Large intestine (tissue), 3 donors: ENCODE data around the gene PLEKHG4B. TPM values are rescaled to one million over a fixed set of nuclear protein-coding genes. Genes with fewer than 3 reads are reported as not detected.

Experiments used
- DNase-seq, 2 donors: peaks; one replicate each; pipeline versions ENCODE4 v3.0.0 to v3.0.0-alpha.2; 2013
- H3K27ac ChIP-seq: one replicate; pipeline ENCODE4 v1.5.1; 2013; ENCODE audit warnings: low read length
- H3K27me3 ChIP-seq: 2 replicates; pipeline ENCODE4 v1.6.1; 2013; ENCODE audit warnings: low read length; ENCODE audit not compliant: control insufficient read depth, insufficient read depth
- H3K36me3 ChIP-seq: 2 replicates; pipeline ENCODE4 v1.6.1; 2013; ENCODE audit warnings: low read length; ENCODE audit not compliant: control insufficient read depth, insufficient read depth
- H3K4me1 ChIP-seq: one replicate; pipeline ENCODE4 v1.6.1; 2013; ENCODE audit warnings: low read length; ENCODE audit not compliant: control insufficient read depth, insufficient read depth
- H3K4me3 ChIP-seq: one replicate; pipeline ENCODE4 v1.5.1; 2013; ENCODE audit warnings: low read length
- H3K9me3 ChIP-seq: one replicate; pipeline ENCODE4 v1.6.1; 2013; ENCODE audit warnings: mild to moderate bottlenecking, low read depth, low read length, moderate library complexity; ENCODE audit not compliant: control insufficient read depth
- WGBS: methylation state at CpG from one replicate; pipeline ENCODE4 v1.1.5; 2013; ENCODE audit warnings: low lambda C conversion rate; ENCODE audit not compliant: insufficient coverage; 5-methylcytosine and 5-hydroxymethylcytosine counted together
- polyA plus RNA-seq: library from polyadenylated mRNA; unstranded; fragments of 120-200 nt; gene quantifications from one replicate; pipeline ENCODE4 v1.2.1, GENCODE V29; 2013

PLEKHG4B gene
- polyA plus RNA-seq, 1 donor, result 2.0 TPM

GRCh38 chr5:172421-172820 is 80.5 kb downstream of the PLEKHG4B start:
- Histone ChIP-seq H3K4me3 (no peak overlapping the region), H3K4me1 (no peaks in the 10 kb centered on the region), H3K27ac (no peak overlapping the region), H3K9me3 (no peaks in the 10 kb centered on the region), H3K36me3 (no peaks in the 10 kb centered on the region), H3K27me3 (no peaks in the 10 kb centered on the region)
- WGBS, result no CpG with 5 or more reads among the region's 13 CpGs
- no peak for DNase-seq

GRCh38 chr5:172841-173251 is 80.9 kb downstream of the PLEKHG4B start:
- no peak for DNase-seq
- H3K36me3 ChIP-seq, result no peaks in the 10 kb centered on the region
- no peak overlapping the region for H3K4me3 ChIP-seq
- H3K4me1 ChIP-seq, result no peaks in the 10 kb centered on the region
- H3K27me3 ChIP-seq, result no peaks in the 10 kb centered on the region
- H3K9me3 ChIP-seq, result no peaks in the 10 kb centered on the region
- no peak overlapping the region for H3K27ac ChIP-seq
- WGBS, result no CpG with 5 or more reads among the region's 17 CpGs

DNA sequence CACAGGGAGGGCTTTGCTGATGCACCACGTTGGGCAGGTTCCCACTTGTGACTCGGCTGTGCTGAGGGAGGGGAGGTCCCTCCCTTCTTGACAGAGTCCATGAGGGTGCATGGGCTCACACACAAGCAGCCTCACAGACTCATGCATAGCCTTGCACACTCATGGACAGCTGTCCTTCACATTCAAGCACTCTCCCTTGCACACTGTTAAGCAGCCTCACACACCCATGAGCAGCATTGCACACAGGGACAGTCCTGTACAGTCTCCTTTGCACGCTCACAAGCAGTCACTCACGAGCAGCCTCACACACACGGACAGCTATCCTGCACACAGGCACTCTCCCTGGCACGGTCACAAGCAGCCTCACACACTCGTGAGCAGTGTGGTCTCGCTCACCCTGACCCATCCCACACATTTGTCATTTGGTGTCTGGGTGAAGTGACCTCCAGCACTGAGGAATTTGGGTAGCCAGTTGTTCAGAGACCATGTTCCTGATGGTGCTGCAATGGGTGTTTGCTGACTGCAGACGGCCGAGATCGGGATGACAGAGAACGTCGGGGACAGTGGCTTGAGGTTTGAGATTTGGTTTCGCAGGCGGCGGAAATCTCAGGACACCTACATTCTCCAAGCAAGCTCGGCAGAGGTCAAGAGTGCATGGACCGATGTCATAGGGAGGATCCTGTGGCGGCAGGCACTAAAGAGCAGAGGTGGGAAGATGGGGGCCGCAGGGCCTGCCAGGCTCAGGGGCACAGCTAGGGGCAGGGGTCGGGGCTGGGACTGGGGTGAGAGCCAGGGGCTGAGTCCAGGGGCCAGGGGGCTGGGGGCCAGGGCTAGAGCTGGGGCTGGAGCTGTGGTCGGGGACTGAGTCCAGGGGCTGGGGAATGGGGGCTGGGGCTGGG is 81.7 kb downstream of the PLEKHG4B start:
- Histone ChIP-seq H3K4me1 (no peaks in the 10 kb centered on the region), H3K9me3 (no peaks in the 10 kb centered on the region), H3K4me3 (no peak overlapping the region), H3K27ac (no peak overlapping the region), H3K36me3 (no peaks in the 10 kb centered on the region), H3K27me3 (no peaks in the 10 kb centered on the region)
- WGBS, result 100% methylated on average over 1 of the region's 22 CpGs
- no peak for DNase-seq

DNA sequence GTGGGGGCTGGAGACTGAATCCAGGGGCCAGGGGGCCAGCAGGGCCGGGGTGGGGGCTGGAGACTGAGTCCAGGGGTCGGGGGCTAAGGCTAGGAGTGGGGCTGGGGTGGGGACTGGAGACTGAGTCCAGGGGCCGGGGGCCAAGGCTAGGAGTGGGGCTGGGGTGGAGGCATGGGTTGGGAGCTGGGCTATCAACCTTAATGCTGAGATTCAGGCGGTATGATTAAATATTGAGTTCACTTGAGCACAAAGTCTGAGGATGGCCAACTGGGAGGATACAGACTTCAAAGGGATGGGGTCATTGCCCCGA is 82.3 kb downstream of the PLEKHG4B start:
- Histone ChIP-seq H3K36me3 (no peaks in the 10 kb centered on the region), H3K9me3 (no peaks in the 10 kb centered on the region), H3K27ac (no peak overlapping the region), H3K4me3 (no peak overlapping the region), H3K4me1 (no peaks in the 10 kb centered on the region), H3K27me3 (no peaks in the 10 kb centered on the region)
- DNase-seq, result no peak
- 100% methylated on average over 1 of the region's 5 CpGs for WGBS

DNA sequence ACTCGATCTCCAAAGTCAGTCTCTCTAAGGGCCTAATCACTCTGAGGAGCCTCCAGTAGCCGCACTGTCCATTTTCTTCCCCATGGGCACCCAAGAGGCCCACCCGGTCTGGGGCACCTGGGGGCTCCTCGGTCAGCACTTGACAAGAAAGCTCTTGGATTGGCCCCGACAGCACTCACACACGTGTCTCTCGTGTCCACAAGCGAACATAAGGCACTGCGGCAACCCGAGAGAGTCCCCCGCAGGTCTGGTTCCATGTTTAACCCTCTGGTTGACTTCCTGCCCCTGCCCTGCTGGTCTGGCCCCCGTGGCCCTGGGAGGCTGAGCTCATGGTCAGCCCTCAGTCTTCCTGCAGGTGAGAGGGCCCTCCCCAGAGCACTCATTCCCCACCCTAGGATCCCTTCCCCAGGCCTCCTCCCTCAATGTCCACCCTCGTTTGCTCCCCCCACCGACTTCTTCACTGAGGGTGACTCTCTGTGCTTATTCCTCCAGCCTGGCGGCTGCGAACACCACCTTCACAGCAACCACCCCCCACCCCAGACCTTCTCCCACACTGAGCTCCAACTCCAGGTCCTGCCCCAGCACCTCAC is 83.0 kb downstream of the PLEKHG4B start:
- WGBS, result no CpG with 5 or more reads among the region's 16 CpGs
- H3K36me3 ChIP-seq, result no peaks in the 10 kb centered on the region
- no peaks in the 10 kb centered on the region for H3K27me3 ChIP-seq
- H3K4me3 ChIP-seq, result no peak overlapping the region
- DNase-seq, result no peak
- no peaks in the 10 kb centered on the region for H3K9me3 ChIP-seq
- no peak overlapping the region for H3K27ac ChIP-seq
- H3K4me1 ChIP-seq, result no peaks in the 10 kb centered on the region

- Histone ChIP-seq H3K4me1 (no peaks in the 10 kb centered on the region), H3K9me3 (no peaks in the 10 kb centered on the region), H3K36me3 (no peaks in the 10 kb centered on the region), H3K27ac (no peak overlapping the region), H3K4me3 (no peak overlapping the region), H3K27me3 (no peaks in the 10 kb centered on the region)
- DNase-seq, result no peak
- no CpG with 5 or more reads among the region's 11 CpGs for WGBS
Measured at GRCh38 chr5:176296-176823, 84.4 kb downstream of the PLEKHG4B start.

DNA sequence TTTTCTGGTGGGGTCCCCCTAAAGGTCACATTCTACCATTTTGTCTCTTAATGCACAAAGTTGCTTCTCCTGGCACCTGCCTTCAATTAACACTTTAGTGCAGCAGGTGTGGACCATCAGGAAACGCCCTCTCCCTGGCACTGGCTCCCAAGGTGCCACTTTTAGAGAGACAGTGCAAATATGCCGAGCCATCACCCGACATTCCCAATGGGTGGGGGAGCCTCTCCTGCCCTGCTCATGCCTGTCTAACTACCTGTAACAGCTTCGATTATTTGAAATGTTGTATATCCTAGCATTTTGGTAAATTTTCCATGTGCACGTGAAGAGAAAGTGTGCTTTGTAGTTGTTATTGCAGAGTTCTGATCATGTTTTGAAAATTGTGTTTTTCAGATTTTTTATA is 86.1 kb downstream of the PLEKHG4B start:
- H3K36me3 ChIP-seq, result no peaks in the 10 kb centered on the region
- no peak for DNase-seq
- H3K4me1 ChIP-seq, result no peaks in the 10 kb centered on the region
- WGBS, result 90% methylated on average over 2 of the region's 5 CpGs
- no peak overlapping the region for H3K4me3 ChIP-seq
- H3K27me3 ChIP-seq, result no peaks in the 10 kb centered on the region
- H3K9me3 ChIP-seq, result no peaks in the 10 kb centered on the region
- no peak overlapping the region for H3K27ac ChIP-seq

GRCh38 chr5:179401-179800 is 87.4 kb downstream of the PLEKHG4B start:
- Histone ChIP-seq H3K9me3 (no peaks in the 10 kb centered on the region), H3K36me3 (no peaks in the 10 kb centered on the region), H3K27ac (no peak overlapping the region), H3K27me3 (no peaks in the 10 kb centered on the region), H3K4me3 (no peak overlapping the region), H3K4me1 (no peaks in the 10 kb centered on the region)
- DNase-seq, result no peak
- WGBS, result 100% methylated on average over 3 of the region's 9 CpGs

- Histone ChIP-seq H3K36me3 (no peaks in the 10 kb centered on the region), H3K9me3 (no peaks in the 10 kb centered on the region), H3K27me3 (no peaks in the 10 kb centered on the region), H3K4me1 (no peaks in the 10 kb centered on the region), H3K4me3 (no peak overlapping the region), H3K27ac (no peak overlapping the region)
- no peak for DNase-seq
- no CpG with 5 or more reads among the region's 13 CpGs for WGBS
Measured at GRCh38 chr5:180286-180918, 88.4 kb downstream of the PLEKHG4B start.

- Histone ChIP-seq H3K27ac (no peak overlapping the region), H3K27me3 (no peaks in the 10 kb centered on the region), H3K9me3 (no peaks in the 10 kb centered on the region), H3K4me1 (no peaks in the 10 kb centered on the region), H3K36me3 (no peaks in the 10 kb centered on the region), H3K4me3 (no peak overlapping the region)
- DNase-seq, result no peak
- no CpG with 5 or more reads among the region's 9 CpGs for WGBS
Measured at GRCh38 chr5:181160-181559, 89.2 kb downstream of the PLEKHG4B start.
